ENCODE data around the gene RBM12. TPM values are rescaled to one million over a fixed set of nuclear protein-coding genes. Genes with fewer than 3 reads are reported as not detected.

Gene RBM12
- 175 and 187 TPM in 2 replicates for total RNA-seq (2021; fragmentation: NEBNext Ultra II Directional; extraction: Animal tissue kit (Norgen Biotek cat#: 25700))
- 207 and 214 TPM in 2 replicates for polyA plus RNA-seq (2011; rRNA removed)
- polyA plus RNA-seq (2011; cell fraction: cytosol; rRNA removed) = 169 TPM
- 164 TPM for polyA plus RNA-seq (2011; cell fraction: nucleus; rRNA removed)
- polyA plus RNA-seq (2012, experiment 1 of 2) = 83.5 to 114 TPM (median 91.9 TPM) in 4 replicates
- 15.4 TPM for polyA plus RNA-seq (2012, experiment 2 of 2)
- 138 TPM for polyA plus RNA-seq (2013, experiment 1 of 2)
- polyA plus RNA-seq (2013, experiment 2 of 2) = 137 TPM
- polyA minus RNA-seq (2011; rRNA and poly(A)+ RNA removed) = 328 and 406 TPM in 2 replicates
- 85.5 TPM for polyA minus RNA-seq (2011; cell fraction: cytosol; rRNA and poly(A)+ RNA removed)
- 157 TPM for polyA minus RNA-seq (2011; cell fraction: nucleus; rRNA and poly(A)+ RNA removed)
- long read RNA-seq, experiment 1, full-length matches to known transcripts = 22 of 90 reads
- long read RNA-seq, experiment 1, partial matches to known transcripts = 0 of 90 reads
- long read RNA-seq, experiment 1, other reads (novel, unspliced or antisense) = 68 of 90 reads
- long read RNA-seq, experiment 2, full-length matches to known transcripts = 11 of 17 reads
- long read RNA-seq, experiment 2, partial matches to known transcripts = 6 of 17 reads
- long read RNA-seq, experiment 2, other reads (novel, unspliced or antisense) = 0 of 17 reads

DNA sequence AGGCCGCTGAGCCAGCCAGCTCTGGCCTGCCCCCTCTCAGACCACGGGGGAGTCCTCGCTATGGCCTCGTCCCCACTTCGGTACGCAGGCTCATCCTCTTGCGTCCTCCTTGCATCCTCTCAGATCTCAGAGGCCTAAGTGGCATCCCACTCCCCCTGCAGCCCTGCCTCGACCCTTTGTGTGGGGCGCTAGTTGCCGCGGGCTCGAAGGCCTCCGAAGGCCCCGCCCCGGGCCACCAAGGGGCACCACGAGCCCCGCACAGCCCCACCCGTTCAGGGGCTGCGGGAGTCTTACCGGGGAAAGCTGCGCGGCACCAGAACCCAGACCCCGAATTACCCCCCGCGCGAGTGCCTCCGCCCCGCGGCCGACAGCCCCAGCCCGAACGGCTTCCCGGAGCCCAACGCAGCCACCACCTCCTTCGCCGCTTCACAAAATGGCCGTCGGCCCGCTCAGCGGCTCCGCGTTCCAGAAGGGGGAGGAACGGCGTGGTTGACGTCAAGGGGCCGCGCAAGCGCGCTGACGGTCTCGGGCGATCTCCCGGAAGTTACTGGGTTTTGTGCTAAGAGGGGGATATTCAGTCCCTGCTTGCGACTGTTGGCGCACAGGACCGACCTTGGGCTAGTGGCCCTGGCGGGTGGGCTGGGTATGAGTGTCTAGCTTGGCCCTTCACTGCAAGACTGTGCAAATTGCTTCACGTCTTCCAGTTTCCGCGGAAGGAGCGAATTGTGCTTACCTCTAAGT lies at the start of gene RBM12, which contains the start of gene CPNE1:
Gene RBM12, minus strand, starts transcription at position 435 of the 741 bp plus-strand sequence. CDS start 9,578 bp downstream, outside the sequence.
Gene CPNE1, minus strand, starts transcription at position 435 of the 741 bp plus-strand sequence. CDS start 31,977 bp downstream, outside the sequence.
- H2BK120ac ChIP-seq (replicated peaks; ENCODE audit: low read depth, low read length) = peak within 1 kb of the TSS; percentile 76
- H4K91ac ChIP-seq (replicated peaks; ENCODE audit: insufficient read length, low read length) = peak within 1 kb of the TSS; percentile 97
- CTCF ChIA-PET (ENCODE audit: partially characterized antibody) = interaction anchor here (0.9 to 1.5 kb wide), 3 partner anchors 43 to 48 kb away, joined by 3 to 6 read pairs (median 3); no protein-coding TSS in a partner anchor
- no peak within 1 kb of the TSS for H3K14ac ChIP-seq (ENCODE audit: insufficient read length)
- peak within 1 kb of the TSS; percentile 96 for H2BK5ac ChIP-seq (ENCODE audit: low read depth, low read length)
- H4K5ac ChIP-seq (ENCODE audit: insufficient read length, low read depth, low read length) = peak within 1 kb of the TSS; percentile 88
- H2BK15ac ChIP-seq (ENCODE audit: low read length) = no peak within 1 kb of the TSS
- H3K27ac ChIP-seq (ENCODE audit: low read depth, low read length) = peak within 1 kb of the TSS; percentile 97
- no peaks in the 10 kb centered on the region for H3K79me1 ChIP-seq (ENCODE audit: low read depth, low read length)
- H3K23ac ChIP-seq (ENCODE audit: insufficient read length) = peak within 1 kb of the TSS; percentile 24
- no peak for FAIRE-seq
- peak within 1 kb of the TSS; percentile 69 for H3K4ac ChIP-seq (replicated peaks; ENCODE audit: insufficient read length, low read depth, low read length)
- 2% methylated on average over 61 of the region's 61 CpGs; no CpG with 5 or more reads in 1 of the 2 experiments for WGBS, 2 experiments (ENCODE audit: extremely low coverage in 1 of 2, insufficient coverage in 1 of 2, insufficient read length in 1 of 2, insufficient replicate concordance in 2 of 2, low coverage in 1 of 2, low lambda C conversion rate in 2 of 2, missing lambda C conversion rate in 1 of 2)
- H3K56ac ChIP-seq (replicated peaks; ENCODE audit: insufficient read length, low read depth, low read length) = peak within 1 kb of the TSS; percentile 97
- H3K4me1 ChIP-seq (replicated peaks in 1 of 4; ENCODE audit: control insufficient read depth in 3 of 4, insufficient read depth in 4 of 4, low read length in 3 of 4) = peaks cover 0 to 7% (median 0%) of the 10 kb centered on the region in 4 experiments; a peak in 3 of 7 replicates
- DNase-seq (ENCODE audit: low read depth in 1 of 2, low spot score in 2 of 2) = peak; percentile 84 to 95
- peaks cover 36 to 41% of the 10 kb centered on the region in 2 experiments for H4K20me1 ChIP-seq (replicated peaks in 1 of 2; ENCODE audit: control insufficient read depth in 1 of 2, insufficient read depth in 2 of 2, low read length in 2 of 2)
- H2BK12ac ChIP-seq (ENCODE audit: low read depth, low read length) = peak within 1 kb of the TSS; percentile 89; the same call in 1 of the 2 replicates
- no peaks in the 10 kb centered on the region for H3K9me3 ChIP-seq (ENCODE audit: insufficient read depth in 2 of 2, low read depth in 1 of 2, low read length in 1 of 2)
- H3K4me2 ChIP-seq (ENCODE audit: insufficient read depth in 1 of 2, low read depth in 2 of 2, low read length in 2 of 2) = peak within 1 kb of the TSS; percentile 90 to 93
- peaks cover 9% of the 10 kb centered on the region for H3K23me2 ChIP-seq (ENCODE audit: low read depth, low read length)
- peak within 1 kb of the TSS; percentile 100 for H4K8ac ChIP-seq (ENCODE audit: extremely low read depth, insufficient read depth, low read length)
- H2AFZ ChIP-seq (ENCODE audit: low read length) = no peak within 1 kb of the TSS; the same call in 1 of the 2 replicates
- peak within 1 kb of the TSS; percentile 88 for H3K18ac ChIP-seq (ENCODE audit: extremely low read depth, low read length)
- peaks cover 47 to 52% of the 10 kb centered on the region in 2 experiments for H3K79me2 ChIP-seq (ENCODE audit: control insufficient read depth in 1 of 2, insufficient read depth in 2 of 2, low read length in 2 of 2)
- H3K36me3 ChIP-seq (ENCODE audit: control insufficient read depth in 2 of 4, insufficient read depth in 4 of 4, low read length in 3 of 4) = peaks cover 0 to 7% (median 3%) of the 10 kb centered on the region in 4 experiments; a peak in 4 of 8 replicates
- H2AK5ac ChIP-seq (ENCODE audit: low read depth, low read length) = peak within 1 kb of the TSS; percentile 92; the same call in 1 of the 2 replicates
- peak within 1 kb of the TSS; percentile 92 to 100 (median 98) for H3K4me3 ChIP-seq (ENCODE audit: extremely low read depth in 1 of 4, insufficient read depth in 2 of 4, low read depth in 3 of 4, low read length in 4 of 4)
- H3K9ac ChIP-seq (replicated peaks in 1 of 4; ENCODE audit: extremely low read depth in 1 of 4, low read depth in 3 of 4, low read length in 3 of 4) = peak within 1 kb of the TSS; percentile 94 to 100 (median 99)
- no peaks in the 10 kb centered on the region for H3K27me3 ChIP-seq (replicated peaks in 1 of 4; ENCODE audit: control insufficient read depth in 3 of 4, extremely low read depth in 1 of 4, insufficient read depth in 3 of 4, low read length in 3 of 4)
- POLR2A ChIA-PET (ENCODE audit: partially characterized antibody) = interaction anchor here (0.6 to 4.7 kb wide), 38 partner anchors 8 to 847 kb away, joined by 3 to 49 read pairs (median 5); partner anchors contain the start of genes ERGIC3, NFS1, RBM39 and ROMO1
- H2BK20ac ChIP-seq (ENCODE audit: low read length) = no peak within 1 kb of the TSS
- TF ChIP-seq EP300 (IDR thresholded peaks at IDR 0.05; ENCODE audit: borderline replicate concordance in 1 of 2, low read depth in 2 of 2, low read length in 2 of 2) = peak in 1 of 2 experiments; percentile 22; a peak in 1 of 3 replicates
- TF ChIP-seq CHD1 (IDR thresholded peaks at IDR 0.05; ENCODE audit: low read depth, low read length) = no peak
- TF ChIP-seq HDAC2 (IDR thresholded peaks at IDR 0.05; ENCODE audit: borderline replicate concordance in 1 of 2, low read depth in 2 of 2, low read length in 2 of 2) = no peak
- TF ChIP-seq, protein P1, sequence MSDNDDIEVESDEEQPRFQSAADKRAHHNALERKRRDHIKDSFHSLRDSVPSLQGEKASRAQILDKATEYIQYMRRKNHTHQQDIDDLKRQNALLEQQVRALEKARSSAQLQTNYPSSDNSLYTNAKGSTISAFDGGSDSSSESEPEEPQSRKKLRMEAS (IDR thresholded peaks at IDR 0.05) = peak; percentile 86
- TF ChIP-seq MAFK (IDR thresholded peaks at IDR 0.05; ENCODE audit: low read depth, low read length) = no peak
- no peak for TF ChIP-seq POU5F1 (IDR thresholded peaks at IDR 0.05; ENCODE audit: low read depth, low read length)
- TF ChIP-seq GTF2F1 (IDR thresholded peaks at IDR 0.05; ENCODE audit: borderline replicate concordance, low read depth, low read length) = peak; percentile 63; the same call in 1 of the 2 replicates
